TTC549 (cell line): ENCODE results near the gene SCG3.

ENCODE experiments used
- FAIRE-seq: peaks from 2 replicates; lab custom pipeline; 2012; peaks lifted over from hg19 to GRCh38; lab: Jason Lieb, UNC

The SCG3 gene

DNA sequence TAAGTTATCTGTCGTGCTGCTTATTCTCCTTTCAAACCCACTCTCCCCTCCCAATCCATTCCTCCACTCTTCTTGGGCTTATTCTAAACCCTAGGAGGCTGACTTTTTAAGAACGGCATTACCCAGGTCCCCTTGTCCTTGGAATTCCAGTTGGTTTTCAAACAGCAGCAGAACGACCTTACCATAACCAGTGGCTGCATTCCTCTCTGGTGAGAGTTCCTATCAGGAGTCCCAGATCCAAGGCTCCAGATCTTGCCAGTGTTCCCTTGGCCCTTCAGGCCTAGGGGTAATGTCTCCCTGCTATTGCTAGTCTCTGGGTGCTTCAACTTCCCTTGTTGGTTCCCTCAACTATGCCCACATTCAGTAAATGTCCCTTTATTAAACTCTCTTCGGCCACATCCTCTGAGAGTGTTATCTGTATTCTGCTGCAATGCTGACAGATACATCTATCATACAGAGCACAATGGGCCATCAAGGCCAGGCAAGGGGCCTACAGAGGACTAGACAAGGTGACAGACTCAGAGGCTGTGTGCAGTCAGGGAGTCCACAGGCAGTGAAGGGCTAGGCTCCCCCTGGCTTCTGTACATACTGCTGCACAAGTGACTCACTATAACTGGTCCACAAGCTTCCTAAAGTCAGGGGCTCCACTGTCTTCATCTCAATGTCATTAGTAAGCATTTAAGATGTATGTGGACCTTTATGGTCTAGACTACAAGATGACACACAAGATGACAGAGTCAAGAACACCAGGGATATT lies 46.0 kb downstream of the SCG3 start:
- FAIRE-seq, result no peak

DNA sequence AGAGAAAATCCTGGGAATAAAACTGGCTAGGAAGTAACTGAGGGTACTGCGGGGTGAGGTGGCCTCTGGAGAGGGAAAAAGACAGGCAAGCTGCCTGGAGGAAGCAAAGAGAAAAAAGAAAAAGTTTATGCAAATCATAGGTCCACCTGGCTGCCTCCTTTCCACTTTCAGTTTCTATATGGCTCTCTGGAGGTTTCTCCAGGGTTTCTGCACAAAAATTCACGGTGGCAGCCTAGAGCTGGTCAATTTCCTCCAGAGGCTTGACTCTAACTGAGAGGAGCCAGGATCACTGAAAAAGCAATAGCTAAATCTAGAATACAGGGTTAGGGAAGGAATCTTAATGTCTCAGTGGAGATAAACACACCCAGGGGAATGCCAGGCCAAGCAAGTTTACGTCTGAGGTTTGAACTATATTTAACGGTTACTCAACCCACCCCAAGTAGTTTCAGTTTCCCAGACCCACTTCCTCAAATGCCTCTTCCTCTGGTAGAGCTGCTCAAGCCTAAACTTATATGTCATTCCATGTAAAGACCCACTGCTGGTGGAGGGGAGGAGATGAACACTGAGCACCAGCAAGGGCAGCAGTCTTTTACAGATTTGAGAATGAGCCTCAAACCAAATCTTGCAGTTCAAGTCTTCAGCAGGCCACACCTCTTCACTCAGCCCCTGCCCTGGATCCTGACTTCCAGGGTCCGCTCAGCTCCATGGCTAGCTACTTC lies 50.4 kb downstream of the SCG3 start:
- no peak for FAIRE-seq

DNA sequence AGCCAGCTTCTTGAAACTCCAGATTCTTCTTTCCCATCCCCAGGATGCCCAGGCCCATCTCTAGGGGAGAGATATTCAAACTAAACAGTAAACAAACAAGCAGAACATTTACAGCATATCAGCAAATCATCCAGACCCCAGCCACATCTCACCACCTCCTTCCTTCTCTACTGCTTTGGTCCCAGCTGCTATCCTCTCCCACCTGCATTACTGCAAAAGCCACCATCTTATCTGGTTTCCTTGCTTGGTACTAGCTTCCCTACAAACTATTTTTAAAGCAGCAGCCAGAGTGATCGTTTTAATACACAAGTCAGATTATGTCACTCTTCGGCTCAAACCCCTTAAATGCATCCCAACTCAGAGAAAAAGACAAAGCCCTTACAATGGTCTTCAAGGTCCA lies 51.3 kb downstream of the SCG3 start:
- FAIRE-seq, result no peak

DNA sequence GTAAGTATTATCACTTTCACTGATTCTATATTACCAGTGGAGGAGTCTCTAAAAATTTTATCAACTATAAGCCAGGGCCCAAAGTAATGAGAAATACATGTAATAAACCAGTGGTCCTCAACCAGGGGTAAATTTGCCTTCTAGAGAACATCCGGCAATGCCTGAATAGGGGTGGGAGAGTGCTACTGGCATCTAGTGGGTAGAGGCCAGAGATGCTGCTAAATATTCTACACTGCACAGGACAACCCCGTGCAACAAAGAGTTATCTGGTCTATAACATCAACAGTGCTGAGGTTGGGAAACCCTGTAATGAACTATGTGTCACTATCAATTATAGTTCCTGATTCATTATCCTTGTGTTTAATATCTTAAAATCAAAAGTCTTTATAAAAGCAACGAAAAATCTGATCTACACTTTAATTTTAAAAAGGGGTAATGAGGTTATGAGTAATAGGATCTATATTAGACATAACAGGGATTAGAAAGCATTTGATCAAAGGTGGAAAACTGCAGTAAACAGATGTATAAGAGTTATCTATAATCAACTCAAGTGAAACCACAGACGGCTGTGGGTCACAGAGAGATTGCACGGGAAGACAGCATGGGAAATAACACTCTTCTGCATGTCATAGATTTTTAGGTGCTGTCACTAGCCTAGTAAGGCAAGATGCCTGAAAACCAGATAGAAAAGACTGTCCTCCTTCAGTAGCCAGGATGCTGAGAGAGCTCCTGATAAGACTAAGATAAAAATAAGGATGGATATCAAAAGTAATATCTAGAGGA lies 54.1 kb downstream of the SCG3 start:
- no peak for FAIRE-seq

DNA sequence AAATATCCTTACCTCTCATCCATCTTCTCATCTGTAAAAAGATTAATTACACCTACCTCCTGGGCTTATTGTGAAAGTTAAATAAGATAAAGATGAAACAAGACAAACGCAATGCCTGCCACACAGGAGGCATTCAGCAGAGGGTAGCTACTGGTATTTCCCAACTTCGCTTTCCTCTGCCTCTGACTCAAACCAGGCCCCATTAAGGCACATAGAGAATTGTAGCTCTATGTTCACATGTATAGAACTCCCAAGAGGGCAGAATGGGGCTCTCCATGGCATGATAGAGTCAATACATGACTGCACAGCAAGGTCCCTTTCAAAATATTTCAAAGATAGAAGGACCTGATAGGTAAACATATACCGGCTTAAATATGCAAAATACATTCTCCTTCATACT lies 54.8 kb downstream of the SCG3 start:
- FAIRE-seq, result no peak

DNA sequence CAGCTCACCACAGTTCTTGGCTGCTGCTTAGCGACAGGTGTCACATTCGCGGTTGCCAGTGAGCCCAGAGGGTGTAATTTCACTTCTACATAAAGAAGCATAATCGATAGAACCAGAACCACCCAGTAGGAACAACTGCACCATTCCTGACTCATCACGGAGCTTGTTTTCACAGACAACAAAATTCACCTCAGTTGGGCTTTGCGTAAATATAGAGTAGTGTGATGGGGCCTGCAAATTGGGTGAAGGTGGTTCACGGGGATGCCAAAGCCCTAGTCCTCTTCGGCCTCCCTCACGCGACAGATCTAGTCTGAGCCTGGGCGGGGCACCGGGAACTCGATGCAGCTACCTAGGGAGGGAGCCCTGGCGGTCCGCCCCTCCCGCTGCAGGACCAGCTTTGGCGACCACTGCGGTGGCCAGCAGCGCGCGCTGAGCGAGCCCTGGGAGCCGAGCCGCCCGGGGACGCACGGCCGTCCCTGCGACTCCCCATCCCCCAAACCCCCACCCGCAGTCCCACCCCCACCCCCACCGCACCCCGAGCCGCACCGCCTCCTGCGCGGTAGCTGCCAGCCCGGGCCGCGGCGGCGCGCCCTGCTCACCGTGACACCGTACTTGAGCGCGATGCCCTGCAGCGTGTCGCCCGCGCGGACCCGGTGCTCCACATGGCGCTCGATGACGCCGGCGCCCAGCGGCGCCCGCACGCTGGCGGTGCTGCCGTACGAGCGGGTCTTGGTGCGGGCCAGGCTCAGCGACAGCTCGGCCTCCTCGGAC lies 55.6 kb downstream of the SCG3 start:
- FAIRE-seq, result no peak

DNA sequence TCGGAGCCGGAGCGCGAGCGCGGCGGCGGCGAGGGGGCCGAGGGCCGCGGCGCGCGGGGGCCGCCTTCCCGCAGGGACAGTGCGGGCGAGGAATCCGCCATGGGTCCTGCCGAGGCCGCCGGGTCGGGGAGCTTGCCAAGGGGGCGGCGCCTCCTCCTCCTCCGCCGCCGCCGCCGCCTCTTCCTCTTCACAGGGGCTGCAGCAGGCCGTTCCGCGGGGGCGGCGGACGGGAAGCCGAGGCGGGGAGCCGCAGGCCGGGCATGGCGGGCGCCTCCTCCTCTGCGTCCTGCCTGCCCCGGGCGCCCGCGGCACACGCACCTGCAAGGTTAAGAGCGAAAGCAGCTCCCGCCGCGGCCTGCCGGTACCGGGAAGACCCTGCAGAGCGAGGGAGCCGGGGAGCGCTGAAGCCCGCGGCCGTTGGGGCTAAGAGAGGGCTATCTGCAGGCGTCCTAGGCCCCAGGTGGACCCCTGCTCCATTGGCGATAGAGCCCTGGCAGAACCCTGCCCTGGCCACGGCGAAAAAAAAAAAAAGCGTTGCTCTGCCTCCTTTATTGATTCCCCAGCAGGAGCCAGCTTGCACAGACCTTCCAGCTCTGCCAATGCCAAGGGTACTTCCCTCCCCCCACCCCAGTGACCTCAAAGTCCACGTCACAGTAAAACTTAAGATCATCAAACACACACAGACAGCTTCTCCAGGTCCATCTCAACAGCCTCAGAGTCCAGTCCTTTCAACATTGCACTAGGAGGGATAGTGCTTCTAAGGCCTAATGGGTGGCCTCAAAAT lies 56.4 kb downstream of the SCG3 start, which contains the start of gene LYSMD2:
TSS of gene LYSMD2 (minus strand) at position 134 of the 784 bp plus-strand sequence. CDS start at position 101, 33 bp downstream.
- FAIRE-seq, result no peak

DNA sequence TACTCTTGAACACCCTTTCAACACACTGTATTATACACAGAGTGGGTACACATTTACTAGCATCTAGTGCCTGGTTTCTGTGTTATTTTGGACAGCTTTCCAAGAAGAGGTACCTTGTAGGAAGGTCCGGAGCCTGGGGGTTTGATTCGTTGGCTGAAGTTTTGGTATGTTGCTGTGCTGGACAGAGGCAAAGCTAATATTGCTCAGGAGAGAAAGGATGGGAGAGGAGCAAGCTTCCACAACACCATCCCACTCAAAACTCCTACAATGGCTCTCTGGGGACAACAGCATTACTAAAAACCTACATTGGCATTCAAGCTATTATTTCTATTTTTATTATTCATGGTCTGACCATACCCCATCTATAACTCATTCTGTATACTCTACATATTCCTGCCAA lies 57.2 kb downstream of the SCG3 start:
- FAIRE-seq, result no peak

DNA sequence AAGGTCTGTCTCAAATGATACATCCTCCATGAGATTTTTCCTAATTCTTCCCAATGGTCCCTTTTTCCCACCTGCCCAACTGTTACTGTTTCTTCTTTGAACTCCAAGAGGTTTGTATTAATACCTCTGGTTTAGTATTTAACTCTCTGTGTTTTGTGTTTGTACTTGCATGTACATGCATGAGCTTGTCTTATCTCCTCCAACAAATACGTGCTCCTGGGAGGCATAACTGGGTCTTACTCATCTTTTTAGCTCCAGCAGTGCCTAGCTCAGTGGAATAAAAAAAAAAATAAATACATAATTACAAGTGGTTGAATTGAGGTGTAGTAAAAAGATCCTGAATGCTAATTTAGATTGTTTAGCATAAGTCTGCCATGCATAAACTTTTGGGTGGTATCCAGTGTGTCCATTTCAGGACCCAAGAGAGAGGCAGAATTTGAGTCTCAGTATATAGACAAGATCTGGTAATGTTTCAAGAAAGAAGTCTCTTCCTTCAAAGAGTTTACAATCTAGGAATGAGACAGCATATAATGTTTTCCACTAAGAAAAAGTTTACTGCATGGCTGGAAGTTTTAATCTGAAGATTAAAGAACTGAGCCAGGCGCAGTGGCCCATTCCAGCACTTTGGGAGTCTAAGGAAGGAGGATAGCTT lies 57.9 kb downstream of the SCG3 start:
- FAIRE-seq, result no peak

DNA sequence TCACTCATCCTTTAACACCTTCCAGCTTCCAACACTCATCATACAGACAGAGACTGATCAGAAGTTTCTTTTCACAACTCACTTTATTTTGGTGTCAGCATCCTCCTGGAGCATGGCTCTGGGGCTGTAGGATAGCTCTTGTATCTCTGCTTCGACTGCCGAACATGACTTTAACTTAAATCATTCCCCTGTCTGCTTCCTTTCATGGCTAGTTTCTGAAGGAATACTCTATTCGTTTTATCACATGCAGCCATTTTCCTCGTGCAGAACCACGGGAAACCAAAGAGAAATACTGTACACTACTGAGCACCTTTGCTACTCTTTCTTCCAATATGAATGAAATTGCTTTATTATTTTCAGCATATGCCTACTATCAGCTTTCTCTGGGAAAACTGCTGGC lies 68.0 kb downstream of the SCG3 start:
- FAIRE-seq, result no peak

DNA sequence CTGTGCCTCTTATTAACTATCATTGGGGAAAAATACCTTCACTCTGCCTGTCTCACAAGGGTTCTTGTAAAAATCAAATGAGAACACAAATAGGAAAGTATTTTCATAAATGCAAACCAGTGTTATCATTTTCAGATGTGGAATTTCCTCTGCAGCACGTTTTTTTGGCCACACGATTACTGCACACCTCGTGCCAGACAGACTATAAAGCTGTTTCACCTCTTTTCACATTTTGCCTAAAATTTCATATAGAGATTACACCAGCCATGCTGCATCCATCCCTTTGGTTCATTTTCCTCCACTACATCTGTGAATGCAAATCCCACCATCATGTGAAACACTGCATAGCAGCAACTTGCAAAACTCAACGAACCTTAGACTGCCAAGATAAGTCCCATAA lies 68.9 kb downstream of the SCG3 start:
- FAIRE-seq, result no peak

DNA sequence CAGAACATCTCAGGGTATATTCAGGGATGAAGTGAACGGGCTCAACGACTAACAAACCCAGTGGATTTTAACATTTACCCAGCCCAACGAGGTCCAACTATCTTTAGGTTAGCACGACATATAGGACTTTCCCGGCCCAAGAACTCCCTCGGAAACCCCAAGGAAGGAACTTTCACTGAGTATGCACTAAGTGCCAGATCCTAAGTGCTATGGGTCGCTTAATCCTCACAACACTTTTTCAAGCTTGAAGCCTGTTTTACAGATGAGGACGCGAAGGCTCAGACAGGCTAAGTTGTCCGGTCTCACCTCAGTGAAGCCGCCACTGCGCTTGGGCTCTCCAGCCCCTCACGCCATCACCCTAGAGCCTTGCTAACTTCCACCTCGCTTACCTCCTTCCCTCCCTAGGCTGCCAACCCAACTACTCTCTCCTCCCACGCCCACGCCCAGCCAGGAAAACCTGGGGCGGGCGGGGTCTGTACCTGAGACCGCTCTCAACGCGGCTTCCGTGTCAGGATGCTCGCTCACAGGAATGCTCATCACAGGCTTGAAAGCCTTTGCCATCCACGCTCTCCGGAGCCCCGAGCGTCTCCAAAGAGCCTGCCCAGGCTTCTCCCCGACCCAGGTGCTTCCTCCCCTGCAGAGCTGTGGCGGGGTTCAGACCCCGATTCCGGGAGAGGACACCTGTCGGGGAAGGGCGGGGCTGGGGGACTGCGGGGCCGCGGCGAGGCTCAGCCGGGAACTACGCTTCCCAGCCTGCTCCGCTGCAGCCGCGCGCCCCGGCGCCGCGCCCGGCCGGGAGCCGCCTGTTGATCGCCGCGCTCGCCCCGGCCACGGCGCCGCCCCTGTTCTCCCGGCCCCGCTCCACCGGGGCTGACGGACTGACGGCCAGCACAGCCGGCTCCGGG lies 69.7 kb downstream of the SCG3 start, which contains the start of gene TMOD2:
TSS of gene TMOD2 (plus strand) at position 806 of the 905 bp plus-strand sequence. CDS start 14,845 bp downstream, outside the sequence.
- FAIRE-seq, result no peak

DNA sequence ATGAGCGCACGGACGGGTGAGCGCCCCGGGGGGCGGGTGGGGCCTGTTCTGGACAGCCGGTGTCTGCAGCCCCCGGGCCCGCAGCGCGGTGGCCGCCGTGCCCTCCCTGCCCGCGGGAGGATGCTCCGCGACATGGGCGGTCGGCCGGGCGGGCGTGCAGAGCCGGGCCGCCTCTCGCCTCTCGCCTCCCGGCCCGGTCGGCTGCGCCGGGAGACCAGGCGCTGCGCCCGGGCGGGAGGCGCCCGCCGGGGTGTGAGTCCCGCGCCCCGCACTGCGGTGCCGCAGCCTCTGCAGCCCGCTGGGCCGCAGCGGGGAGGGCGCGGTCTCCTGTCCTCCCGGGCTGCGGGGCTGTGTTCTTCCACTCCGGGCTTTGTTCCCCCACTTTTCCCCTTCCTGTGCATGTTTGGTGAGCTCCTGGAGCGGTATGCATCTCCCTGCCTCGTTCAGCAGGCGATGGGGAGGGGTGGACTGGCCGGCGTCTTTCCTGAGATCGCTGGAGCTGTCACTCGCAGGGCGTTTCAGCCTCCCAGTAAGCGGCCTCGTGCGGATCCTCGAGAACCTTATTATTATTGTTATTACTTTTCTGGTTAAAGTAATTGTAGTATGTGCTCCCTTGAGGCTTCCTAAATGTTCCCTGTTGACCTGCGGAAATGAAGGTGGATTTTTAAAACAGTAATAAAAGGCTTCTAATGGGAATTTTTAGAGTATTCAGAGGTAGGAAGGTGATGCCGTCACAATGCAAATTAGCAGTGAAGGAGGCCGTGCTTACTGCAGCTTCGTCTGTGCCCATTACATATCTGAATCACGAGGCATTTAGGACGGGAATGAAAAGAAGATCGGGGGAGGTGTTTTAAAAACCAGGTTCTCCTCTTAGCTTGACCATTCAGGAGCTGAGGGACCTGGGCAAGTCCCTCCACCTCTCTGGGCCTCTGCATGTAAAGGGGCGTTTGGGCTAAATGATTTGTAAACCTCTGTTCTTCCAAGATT lies 70.7 kb downstream of the SCG3 start:
- no peak for FAIRE-seq

DNA sequence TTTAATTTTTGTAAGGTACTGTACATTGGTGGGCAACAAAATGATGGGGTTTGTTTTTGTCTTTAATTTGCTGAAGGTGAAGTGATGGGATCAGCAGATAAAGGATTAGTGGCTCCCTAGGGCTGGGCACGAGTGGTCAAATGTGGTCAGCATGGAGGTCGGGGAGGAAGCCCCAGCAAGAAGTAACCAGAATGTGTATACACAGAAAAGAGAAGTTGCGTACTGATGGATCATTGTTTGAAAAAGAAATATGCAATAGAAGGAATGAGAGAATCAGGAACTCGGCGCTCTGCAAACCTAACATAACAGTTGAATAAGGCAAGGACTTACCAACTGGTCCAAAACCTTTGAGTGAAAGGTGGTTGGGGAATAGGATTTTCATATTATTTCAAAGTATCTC lies 71.6 kb downstream of the SCG3 start:
- FAIRE-seq, result no peak

DNA sequence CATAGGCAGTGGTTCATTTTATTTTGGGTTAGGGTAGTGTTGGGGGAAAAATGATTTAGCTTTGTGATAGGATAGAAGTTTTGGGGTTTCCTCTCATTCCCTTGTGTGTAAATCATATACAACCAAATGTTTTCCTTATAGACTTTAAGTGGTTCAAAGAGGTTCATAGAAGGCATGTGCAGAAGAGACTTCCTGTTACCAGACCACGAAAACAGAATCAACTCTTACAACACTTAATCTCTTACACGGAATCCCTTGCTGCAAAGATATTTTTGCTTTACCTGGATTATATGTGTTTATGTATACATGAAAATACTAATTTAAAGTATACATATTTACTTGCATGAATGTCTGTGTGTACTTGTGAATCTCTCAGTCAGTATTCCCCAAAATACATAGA lies 73.0 kb downstream of the SCG3 start:
- FAIRE-seq, result no peak

DNA sequence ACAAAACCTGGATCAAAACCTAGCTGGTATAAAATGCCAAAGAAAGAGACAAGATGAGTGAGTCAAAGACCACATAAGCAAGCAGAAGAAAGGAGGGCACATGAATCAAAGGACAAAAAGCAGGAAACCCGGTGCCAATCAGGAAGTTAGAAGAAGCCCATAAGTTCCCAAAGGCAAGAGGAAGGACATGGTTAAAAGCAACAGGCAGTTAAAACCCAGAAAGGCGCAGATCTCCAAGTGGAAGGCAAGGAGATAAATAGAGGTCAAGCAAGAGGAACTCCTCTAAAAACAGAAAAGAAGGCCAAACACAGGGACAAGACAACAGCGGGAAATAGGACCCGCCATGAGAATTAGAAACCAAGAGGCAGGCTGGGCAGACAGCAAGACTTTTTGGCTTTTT lies 74.5 kb downstream of the SCG3 start:
- no peak for FAIRE-seq

DNA sequence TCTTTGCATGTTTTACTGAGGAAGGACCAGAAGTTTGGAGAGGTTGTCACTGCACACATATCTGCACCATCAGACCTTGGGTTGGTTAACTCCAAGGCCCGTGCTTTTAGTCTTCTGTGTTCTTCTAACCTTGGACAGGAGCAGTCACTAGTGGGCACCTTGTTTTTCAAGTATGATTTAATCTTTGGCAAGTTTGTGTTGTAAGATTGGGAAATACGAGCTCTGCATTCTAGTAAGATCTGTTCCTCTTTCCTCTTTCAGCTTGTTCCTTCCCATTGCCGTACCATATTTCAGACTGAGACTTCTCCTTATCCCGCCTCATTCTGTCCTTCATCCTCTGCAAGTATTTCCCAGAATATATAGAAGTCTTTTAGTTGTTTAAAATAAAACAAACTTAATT lies 75.2 kb downstream of the SCG3 start:
- FAIRE-seq, result no peak

DNA sequence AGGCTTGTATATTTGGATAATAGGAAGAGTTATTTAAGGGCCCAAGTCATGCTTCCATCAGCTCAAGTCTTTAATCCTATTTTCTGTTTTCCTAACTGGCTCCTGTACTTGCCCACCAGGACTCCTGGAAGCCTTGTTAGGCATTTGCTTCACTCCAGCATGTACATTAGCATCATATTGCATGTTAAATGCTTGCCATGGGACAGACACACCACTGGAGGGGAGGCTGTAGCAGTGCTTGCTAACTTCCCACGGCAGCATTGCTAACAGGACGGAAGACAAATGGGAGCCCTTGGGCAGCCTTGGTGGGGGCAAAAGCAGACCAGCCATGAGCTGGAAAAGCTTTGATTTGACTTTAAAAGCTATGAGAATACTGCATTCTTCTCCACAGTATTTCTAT lies 76.1 kb downstream of the SCG3 start:
- FAIRE-seq, result no peak

DNA sequence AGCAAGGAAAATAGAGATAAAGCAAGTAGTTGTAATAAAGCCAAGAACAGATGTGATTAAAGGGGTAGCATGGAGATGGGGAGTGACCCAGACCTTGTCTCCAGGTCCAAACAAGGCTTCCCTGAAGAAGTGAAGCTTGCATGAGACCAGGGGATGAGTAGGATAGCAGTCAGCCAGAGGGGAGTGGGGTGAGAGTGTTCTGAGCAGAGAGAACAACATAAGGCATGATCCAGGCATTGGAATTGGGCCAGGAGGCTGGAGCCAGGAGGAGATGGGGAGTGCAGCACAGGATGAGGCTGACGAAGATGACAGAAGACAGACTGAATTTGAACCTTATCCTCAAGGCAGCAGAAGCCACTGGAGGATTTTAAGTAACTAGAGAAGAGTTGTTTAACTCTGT lies 77.3 kb downstream of the SCG3 start:
- FAIRE-seq, result no peak
